ENCODE measurements around the gene PARD3. TPM values are rescaled to one million over a fixed set of nuclear protein-coding genes. Genes with fewer than 3 reads are reported as not detected.

PARD3 gene
- total and polyA plus RNA-seq, 10 of the 15 experiments (the other 5 are each of a cell fraction or from before 2014, with no cell fraction given): 2.6 to 43.1 (median 13.9) TPM

DNA sequence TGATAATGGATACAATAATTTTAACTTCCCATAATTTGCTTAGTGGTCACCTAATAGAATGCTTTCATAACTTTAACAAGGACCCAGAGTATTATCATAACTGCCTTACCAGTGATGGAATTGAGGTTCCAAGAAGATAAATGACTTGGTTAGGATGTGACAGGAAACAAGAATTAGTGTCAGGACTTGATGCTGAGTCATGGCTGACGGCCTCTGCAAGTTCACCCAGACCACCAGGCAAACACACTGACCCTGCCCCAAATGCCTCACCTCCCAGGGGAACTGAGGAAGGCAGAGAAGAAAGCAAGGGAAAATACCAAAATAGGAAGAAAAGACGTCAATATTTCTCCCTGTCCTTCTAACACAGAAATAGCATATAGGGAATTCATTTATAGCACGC is 636.3 kb downstream of the PARD3 start:
- no peaks in the 10 kb centered on the region for H3K36me3 ChIP-seq (ENCODE audit: control insufficient read depth in 2 of 2, insufficient read depth in 2 of 2, low read length in 1 of 2)
- in situ Hi-C loops (cut with MboI) (no loop called here), intact Hi-C loops (cut with micrococcal nuclease; ENCODE audit: unreplicated experiment) (no loop called here)
- no peak overlapping the region for H3K4me3 ChIP-seq
- H3K27me3 ChIP-seq (replicated peaks in 1 of 2; ENCODE audit: control insufficient read depth in 2 of 2, insufficient read depth in 2 of 2, low read length in 1 of 2): no peaks in the 10 kb centered on the region
- CTCF ChIA-PET: no interaction called here
- H3K4me2 ChIP-seq (ENCODE audit: control insufficient read depth, insufficient read depth): no peak overlapping the region
- no peaks in the 10 kb centered on the region for H3K79me2 ChIP-seq (ENCODE audit: control insufficient read depth, insufficient read depth, low read length)
- no peak overlapping the region for H3K27ac ChIP-seq (ENCODE audit: control insufficient read depth, insufficient read depth)
- SMC1A ChIA-PET (ENCODE audit: uncharacterized antibody, unreplicated experiment): interaction anchor here (1.3 to 1.6 kb wide), 2 partner anchors 14 to 846 kb away, joined by 3 to 4 read pairs; no protein-coding TSS in a partner anchor
- 33% methylated on average over 3 of the region's 3 CpGs for WGBS (ENCODE audit: insufficient coverage, insufficient replicate concordance, low lambda C conversion rate, missing lambda C conversion rate)
- POLR2A ChIA-PET: no interaction called here
- BruUV-seq (replicated peaks): no TSS peak
- no peak for TF ChIP-seq WRNIP1 (IDR thresholded peaks at IDR 0.05; ENCODE audit: borderline replicate concordance, low read depth, low read length)
- TF ChIP-seq, protein P1, sequence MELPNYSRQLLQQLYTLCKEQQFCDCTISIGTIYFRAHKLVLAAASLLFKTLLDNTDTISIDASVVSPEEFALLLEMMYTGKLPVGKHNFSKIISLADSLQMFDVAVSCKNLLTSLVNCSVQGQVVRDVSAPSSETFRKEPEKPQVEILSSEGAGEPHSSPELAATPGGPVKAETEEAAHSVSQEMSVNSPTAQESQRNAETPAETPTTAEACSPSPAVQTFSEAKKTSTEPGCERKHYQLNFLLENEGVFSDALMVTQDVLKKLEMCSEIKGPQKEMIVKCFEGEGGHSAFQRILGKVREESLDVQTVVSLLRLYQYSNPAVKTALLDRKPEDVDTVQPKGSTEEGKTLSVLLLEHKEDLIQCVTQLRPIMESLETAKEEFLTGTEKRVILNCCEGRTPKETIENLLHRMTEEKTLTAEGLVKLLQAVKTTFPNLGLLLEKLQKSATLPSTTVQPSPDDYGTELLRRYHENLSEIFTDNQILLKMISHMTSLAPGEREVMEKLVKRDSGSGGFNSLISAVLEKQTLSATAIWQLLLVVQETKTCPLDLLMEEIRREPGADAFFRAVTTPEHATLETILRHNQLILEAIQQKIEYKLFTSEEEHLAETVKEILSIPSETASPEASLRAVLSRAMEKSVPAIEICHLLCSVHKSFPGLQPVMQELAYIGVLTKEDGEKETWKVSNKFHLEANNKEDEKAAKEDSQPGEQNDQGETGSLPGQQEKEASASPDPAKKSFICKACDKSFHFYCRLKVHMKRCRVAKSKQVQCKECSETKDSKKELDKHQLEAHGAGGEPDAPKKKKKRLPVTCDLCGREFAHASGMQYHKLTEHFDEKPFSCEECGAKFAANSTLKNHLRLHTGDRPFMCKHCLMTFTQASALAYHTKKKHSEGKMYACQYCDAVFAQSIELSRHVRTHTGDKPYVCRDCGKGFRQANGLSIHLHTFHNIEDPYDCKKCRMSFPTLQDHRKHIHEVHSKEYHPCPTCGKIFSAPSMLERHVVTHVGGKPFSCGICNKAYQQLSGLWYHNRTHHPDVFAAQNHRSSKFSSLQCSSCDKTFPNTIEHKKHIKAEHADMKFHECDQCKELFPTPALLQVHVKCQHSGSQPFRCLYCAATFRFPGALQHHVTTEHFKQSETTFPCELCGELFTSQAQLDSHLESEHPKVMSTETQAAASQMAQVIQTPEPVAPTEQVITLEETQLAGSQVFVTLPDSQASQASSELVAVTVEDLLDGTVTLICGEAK (IDR thresholded peaks at IDR 0.05; ENCODE audit: borderline replicate concordance): no peak
- no peak for TF ChIP-seq RFX5 (IDR thresholded peaks at IDR 0.05; ENCODE audit: low read depth, low read length)
- TF ChIP-seq ATF7 (IDR thresholded peaks at IDR 0.05; ENCODE audit: low read depth): no peak
- no peak for TF ChIP-seq TARDBP (IDR thresholded peaks at IDR 0.05; ENCODE audit: borderline replicate concordance)
- TF ChIP-seq EP300 (IDR thresholded peaks at IDR 0.05; ENCODE audit: borderline replicate concordance in 1 of 2, control insufficient read depth in 1 of 2, low read depth in 2 of 2, low read length in 2 of 2): no peak
- TF ChIP-seq, protein P2, sequence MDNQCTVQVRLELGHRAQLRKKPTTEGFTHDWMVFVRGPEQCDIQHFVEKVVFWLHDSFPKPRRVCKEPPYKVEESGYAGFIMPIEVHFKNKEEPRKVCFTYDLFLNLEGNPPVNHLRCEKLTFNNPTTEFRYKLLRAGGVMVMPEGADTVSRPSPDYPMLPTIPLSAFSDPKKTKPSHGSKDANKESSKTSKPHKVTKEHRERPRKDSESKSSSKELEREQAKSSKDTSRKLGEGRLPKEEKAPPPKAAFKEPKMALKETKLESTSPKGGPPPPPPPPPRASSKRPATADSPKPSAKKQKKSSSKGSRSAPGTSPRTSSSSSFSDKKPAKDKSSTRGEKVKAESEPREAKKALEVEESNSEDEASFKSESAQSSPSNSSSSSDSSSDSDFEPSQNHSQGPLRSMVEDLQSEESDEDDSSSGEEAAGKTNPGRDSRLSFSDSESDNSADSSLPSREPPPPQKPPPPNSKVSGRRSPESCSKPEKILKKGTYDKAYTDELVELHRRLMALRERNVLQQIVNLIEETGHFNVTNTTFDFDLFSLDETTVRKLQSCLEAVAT (IDR thresholded peaks at IDR 0.05): no peak
- no peak for TF ChIP-seq MXI1 (IDR thresholded peaks at IDR 0.05; ENCODE audit: low read depth, low read length)
- TF ChIP-seq, protein P3, sequence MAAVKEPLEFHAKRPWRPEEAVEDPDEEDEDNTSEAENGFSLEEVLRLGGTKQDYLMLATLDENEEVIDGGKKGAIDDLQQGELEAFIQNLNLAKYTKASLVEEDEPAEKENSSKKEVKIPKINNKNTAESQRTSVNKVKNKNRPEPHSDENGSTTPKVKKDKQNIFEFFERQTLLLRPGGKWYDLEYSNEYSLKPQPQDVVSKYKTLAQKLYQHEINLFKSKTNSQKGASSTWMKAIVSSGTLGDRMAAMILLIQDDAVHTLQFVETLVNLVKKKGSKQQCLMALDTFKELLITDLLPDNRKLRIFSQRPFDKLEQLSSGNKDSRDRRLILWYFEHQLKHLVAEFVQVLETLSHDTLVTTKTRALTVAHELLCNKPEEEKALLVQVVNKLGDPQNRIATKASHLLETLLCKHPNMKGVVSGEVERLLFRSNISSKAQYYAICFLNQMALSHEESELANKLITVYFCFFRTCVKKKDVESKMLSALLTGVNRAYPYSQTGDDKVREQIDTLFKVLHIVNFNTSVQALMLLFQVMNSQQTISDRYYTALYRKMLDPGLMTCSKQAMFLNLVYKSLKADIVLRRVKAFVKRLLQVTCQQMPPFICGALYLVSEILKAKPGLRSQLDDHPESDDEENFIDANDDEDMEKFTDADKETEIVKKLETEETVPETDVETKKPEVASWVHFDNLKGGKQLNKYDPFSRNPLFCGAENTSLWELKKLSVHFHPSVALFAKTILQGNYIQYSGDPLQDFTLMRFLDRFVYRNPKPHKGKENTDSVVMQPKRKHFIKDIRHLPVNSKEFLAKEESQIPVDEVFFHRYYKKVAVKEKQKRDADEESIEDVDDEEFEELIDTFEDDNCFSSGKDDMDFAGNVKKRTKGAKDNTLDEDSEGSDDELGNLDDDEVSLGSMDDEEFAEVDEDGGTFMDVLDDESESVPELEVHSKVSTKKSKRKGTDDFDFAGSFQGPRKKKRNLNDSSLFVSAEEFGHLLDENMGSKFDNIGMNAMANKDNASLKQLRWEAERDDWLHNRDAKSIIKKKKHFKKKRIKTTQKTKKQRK (IDR thresholded peaks at IDR 0.05; ENCODE audit: low read depth, low read length): no peak
- no peaks in the 10 kb centered on the region for H3K4me1 ChIP-seq (ENCODE audit: control insufficient read depth, insufficient read depth, low read length)
- RAD21 ChIA-PET (ENCODE audit: unreplicated experiment): no interaction called here
- ATAC-seq: no peak
- no peak for FAIRE-seq
- H2AFZ ChIP-seq (ENCODE audit: control insufficient read depth, low read depth, low read length): no peak overlapping the region
- no peaks in the 10 kb centered on the region for H3K9me3 ChIP-seq (replicated peaks; ENCODE audit: control insufficient read depth, insufficient read depth, low read length)
- DNase-seq (ENCODE audit: low read depth, low spot score): no peak
- H3K9ac ChIP-seq (ENCODE audit: control insufficient read depth, insufficient read depth, low read length): no peak overlapping the region
- H4K20me1 ChIP-seq (ENCODE audit: control insufficient read depth, insufficient read depth): no peaks in the 10 kb centered on the region

Data from GM12878 (cell line).